NCI-H2029 (cell line): ENCODE data around the gene SNTB2.

ENCODE experiments used
- DNase-seq: peaks from one replicate; lab custom pipeline; 2025; lab: John Stamatoyannopoulos, UW

SNTB2 gene

GRCh38 chr16:69344171-69344570 is 157.2 kb downstream of the SNTB2 start:
- no peak for DNase-seq

- no peak for DNase-seq
These were observed 159.0 kb downstream of the SNTB2 start for GRCh38 chr16:69345923-69346322.

- no peak for DNase-seq
These were observed 159.7 kb downstream of the SNTB2 start for GRCh38 chr16:69346683-69347082.

- no peak for DNase-seq
These were observed 161.3 kb downstream of the SNTB2 start for GRCh38 chr16:69348222-69348621.

- no peak for DNase-seq
These were observed 162.6 kb downstream of the SNTB2 start for GRCh38 chr16:69349536-69349935.

GRCh38 chr16:69350536-69351133 is 163.7 kb downstream of the SNTB2 start:
- DNase-seq = no peak

- DNase-seq = no peak
These were observed 164.5 kb downstream of the SNTB2 start, which contains the start of gene TMED6 for GRCh38 chr16:69351309-69352027. Gene TMED6 (minus strand): TSS chr16:69351786. CDS start chr16:69351753, 33 bp downstream.
